Measurements from ENCODE around the gene LTBP3. TPM values are rescaled to one million over a fixed set of nuclear protein-coding genes. Genes with fewer than 3 reads are reported as not detected.
A peak's percentile ranks its signal among the peaks of the same experiment; 100 is the strongest.

Gene LTBP3
- total and polyA plus RNA-seq, 9 of the 15 experiments (the other 6 are each of a cell fraction or from before 2014, with no cell fraction given) = 0.06 to 20.5 (median 4.8) TPM

DNA sequence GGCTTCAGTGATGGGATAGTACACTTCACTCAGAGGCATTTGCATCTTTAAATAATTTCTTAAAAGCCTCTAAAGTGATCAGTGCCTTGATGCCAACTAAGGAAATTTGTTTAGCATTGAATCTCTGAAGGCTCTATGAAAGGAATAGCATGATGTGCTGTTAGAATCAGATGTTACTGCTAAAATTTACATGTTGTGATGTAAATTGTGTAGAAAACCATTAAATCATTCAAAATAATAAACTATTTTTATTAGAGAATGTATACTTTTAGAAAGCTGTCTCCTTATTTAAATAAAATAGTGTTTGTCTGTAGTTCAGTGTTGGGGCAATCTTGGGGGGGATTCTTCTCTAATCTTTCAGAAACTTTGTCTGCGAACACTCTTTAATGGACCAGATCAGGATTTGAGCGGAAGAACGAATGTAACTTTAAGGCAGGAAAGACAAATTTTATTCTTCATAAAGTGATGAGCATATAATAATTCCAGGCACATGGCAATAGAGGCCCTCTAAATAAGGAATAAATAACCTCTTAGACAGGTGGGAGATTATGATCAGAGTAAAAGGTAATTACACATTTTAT lies 54.7 kb downstream of the LTBP3 start (continued):
- no peak for TF ChIP-seq SMAD4 (CRISPR knock-in tag; conservative IDR thresholded peaks at IDR 0.05)
- peak; percentile 5; the same call in 1 of the 2 replicates for TF ChIP-seq PHF8 (IDR thresholded peaks at IDR 0.05; ENCODE audit: borderline replicate concordance, low read length)
- TF ChIP-seq, protein P1, sequence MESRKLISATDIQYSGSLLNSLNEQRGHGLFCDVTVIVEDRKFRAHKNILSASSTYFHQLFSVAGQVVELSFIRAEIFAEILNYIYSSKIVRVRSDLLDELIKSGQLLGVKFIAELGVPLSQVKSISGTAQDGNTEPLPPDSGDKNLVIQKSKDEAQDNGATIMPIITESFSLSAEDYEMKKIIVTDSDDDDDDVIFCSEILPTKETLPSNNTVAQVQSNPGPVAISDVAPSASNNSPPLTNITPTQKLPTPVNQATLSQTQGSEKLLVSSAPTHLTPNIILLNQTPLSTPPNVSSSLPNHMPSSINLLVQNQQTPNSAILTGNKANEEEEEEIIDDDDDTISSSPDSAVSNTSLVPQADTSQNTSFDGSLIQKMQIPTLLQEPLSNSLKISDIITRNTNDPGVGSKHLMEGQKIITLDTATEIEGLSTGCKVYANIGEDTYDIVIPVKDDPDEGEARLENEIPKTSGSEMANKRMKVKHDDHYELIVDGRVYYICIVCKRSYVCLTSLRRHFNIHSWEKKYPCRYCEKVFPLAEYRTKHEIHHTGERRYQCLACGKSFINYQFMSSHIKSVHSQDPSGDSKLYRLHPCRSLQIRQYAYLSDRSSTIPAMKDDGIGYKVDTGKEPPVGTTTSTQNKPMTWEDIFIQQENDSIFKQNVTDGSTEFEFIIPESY (CRISPR knock-in tag; IDR thresholded peaks at IDR 0.05) = peak; percentile 18; the same call in 1 of the 2 replicates
- TF ChIP-seq SNRNP70 (optimal IDR thresholded peaks at IDR 0.05; ENCODE audit: low read depth, low read length) = no peak
- TF ChIP-seq, protein P2, sequence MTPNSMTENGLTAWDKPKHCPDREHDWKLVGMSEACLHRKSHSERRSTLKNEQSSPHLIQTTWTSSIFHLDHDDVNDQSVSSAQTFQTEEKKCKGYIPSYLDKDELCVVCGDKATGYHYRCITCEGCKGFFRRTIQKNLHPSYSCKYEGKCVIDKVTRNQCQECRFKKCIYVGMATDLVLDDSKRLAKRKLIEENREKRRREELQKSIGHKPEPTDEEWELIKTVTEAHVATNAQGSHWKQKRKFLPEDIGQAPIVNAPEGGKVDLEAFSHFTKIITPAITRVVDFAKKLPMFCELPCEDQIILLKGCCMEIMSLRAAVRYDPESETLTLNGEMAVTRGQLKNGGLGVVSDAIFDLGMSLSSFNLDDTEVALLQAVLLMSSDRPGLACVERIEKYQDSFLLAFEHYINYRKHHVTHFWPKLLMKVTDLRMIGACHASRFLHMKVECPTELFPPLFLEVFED (CRISPR knock-in tag; conservative IDR thresholded peaks at IDR 0.05) = no peak
- peak; percentile 67 for TF ChIP-seq POLR2G (IDR thresholded peaks at IDR 0.05; ENCODE audit: low read depth, low read length)
- no peak for TF ChIP-seq MBD2 (IDR thresholded peaks at IDR 0.05; ENCODE audit: borderline replicate concordance, low read depth)
- peak; percentile 36; the same call in 1 of the 2 replicates for TF ChIP-seq MEF2A (IDR thresholded peaks at IDR 0.05; ENCODE audit: control insufficient read depth, low read depth, low read length)
- no peak for TF ChIP-seq ARID2 (IDR thresholded peaks at IDR 0.05)
- 0 out of 2 replicates have a peak, but pooled peaks have one; percentile 0 for TF ChIP-seq RBM14 (IDR thresholded peaks at IDR 0.05; ENCODE audit: borderline replicate concordance, insufficient read depth, low read depth, low read length)
- TF ChIP-seq, protein P3, sequence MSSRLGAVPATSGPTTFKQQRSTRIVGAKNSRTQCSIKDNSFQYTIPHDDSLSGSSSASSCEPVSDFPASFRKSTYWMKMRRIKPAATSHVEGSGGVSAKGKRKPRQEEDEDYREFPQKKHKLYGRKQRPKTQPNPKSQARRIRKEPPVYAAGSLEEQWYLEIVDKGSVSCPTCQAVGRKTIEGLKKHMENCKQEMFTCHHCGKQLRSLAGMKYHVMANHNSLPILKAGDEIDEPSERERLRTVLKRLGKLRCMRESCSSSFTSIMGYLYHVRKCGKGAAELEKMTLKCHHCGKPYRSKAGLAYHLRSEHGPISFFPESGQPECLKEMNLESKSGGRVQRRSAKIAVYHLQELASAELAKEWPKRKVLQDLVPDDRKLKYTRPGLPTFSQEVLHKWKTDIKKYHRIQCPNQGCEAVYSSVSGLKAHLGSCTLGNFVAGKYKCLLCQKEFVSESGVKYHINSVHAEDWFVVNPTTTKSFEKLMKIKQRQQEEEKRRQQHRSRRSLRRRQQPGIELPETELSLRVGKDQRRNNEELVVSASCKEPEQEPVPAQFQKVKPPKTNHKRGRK (tag; IDR thresholded peaks at IDR 0.05) = no peak
- TF ChIP-seq HDGF (IDR thresholded peaks at IDR 0.05) = no peak
- TF ChIP-seq NUFIP1 (IDR thresholded peaks at IDR 0.05; ENCODE audit: partially characterized antibody) = no peak
- TF ChIP-seq, protein P4, sequence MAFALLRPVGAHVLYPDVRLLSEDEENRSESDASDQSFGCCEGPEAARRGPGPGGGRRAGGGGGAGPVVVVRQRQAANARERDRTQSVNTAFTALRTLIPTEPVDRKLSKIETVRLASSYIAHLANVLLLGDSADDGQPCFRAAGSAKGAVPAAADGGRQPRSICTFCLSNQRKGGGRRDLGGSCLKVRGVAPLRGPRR (CRISPR knock-in tag; IDR thresholded peaks at IDR 0.05) = no peak
- no peak for TF ChIP-seq ZNF232 (CRISPR knock-in tag; IDR thresholded peaks at IDR 0.05)
- TF ChIP-seq ZNF583 (CRISPR knock-in tag; IDR thresholded peaks at IDR 0.05) = no peak
- TF ChIP-seq MYNN (IDR thresholded peaks at IDR 0.05) = no peak; the same call in 1 of the 2 replicates
- no peak for TF ChIP-seq MYNN (CRISPR knock-in tag; IDR thresholded peaks at IDR 0.05)
- TF ChIP-seq, protein P5, sequence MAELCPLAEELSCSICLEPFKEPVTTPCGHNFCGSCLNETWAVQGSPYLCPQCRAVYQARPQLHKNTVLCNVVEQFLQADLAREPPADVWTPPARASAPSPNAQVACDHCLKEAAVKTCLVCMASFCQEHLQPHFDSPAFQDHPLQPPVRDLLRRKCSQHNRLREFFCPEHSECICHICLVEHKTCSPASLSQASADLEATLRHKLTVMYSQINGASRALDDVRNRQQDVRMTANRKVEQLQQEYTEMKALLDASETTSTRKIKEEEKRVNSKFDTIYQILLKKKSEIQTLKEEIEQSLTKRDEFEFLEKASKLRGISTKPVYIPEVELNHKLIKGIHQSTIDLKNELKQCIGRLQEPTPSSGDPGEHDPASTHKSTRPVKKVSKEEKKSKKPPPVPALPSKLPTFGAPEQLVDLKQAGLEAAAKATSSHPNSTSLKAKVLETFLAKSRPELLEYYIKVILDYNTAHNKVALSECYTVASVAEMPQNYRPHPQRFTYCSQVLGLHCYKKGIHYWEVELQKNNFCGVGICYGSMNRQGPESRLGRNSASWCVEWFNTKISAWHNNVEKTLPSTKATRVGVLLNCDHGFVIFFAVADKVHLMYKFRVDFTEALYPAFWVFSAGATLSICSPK (IDR thresholded peaks at IDR 0.05; ENCODE audit: borderline replicate concordance) = no peak
- no peak for TF ChIP-seq PTTG1 (tag; IDR thresholded peaks at IDR 0.05; ENCODE audit: low read depth)
- TF ChIP-seq, protein P6, sequence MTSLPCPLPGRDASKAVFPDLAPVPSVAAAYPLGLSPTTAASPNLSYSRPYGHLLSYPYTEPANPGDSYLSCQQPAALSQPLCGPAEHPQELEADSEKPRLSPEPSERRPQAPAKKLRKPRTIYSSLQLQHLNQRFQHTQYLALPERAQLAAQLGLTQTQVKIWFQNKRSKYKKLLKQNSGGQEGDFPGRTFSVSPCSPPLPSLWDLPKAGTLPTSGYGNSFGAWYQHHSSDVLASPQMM (CRISPR knock-in tag; IDR thresholded peaks at IDR 0.05) = no peak
- TF ChIP-seq ZNF134 (CRISPR knock-in tag; conservative IDR thresholded peaks at IDR 0.05) = no peak
